Endothelial cell of umbilical vein (primary cell): ENCODE measurements around the gene RAB3B. TPM values are rescaled to one million over a fixed set of nuclear protein-coding genes. Genes with fewer than 3 reads are reported as not detected.

Experiments
- BruUV-seq: library from RNA; stranded (reverse); fragments of 400-500 nt; replicated peaks from 2 replicates; lab custom pipeline; 2021; lab: Mats Ljungman, UMichigan
- CTCF ChIA-PET: fragments of 300-600, 350-600 bp; sonication (Branson Sonifier 250); formaldehyde crosslinking; loops from one replicate; lab custom pipeline; 2021; ENCODE audit warnings: antibody characterized with exemption, inconsistent platforms; lab: Charles Lee
- POLR2A ChIA-PET: fragments of 300-600, 350-600 bp; sonication (Branson Sonifier 250); formaldehyde crosslinking; loops from one replicate; lab custom pipeline; 2021; ENCODE audit warnings: antibody characterized with exemption, inconsistent platforms; lab: Charles Lee
- DNase-seq: peaks from one replicate; pipeline ENCODE4 v3.0.0-alpha.2; 2011; ENCODE audit warnings: low read depth, low spot score
- FAIRE-seq: peaks from 2 replicates; lab custom pipeline; 2011; peaks lifted over from hg19 to GRCh38; lab: Jason Lieb, UNC
- H2AFZ ChIP-seq: 2 replicates; pipeline ENCODE4 v1.6.0; 2012; ENCODE audit warnings: low read depth, low read length, control low read depth, inconsistent platforms
- H3K27ac ChIP-seq: 2 replicates; pipeline ENCODE4 v1.5.1; 2011; ENCODE audit warnings: low read depth, mild to moderate bottlenecking, control low read depth, low read length, moderate library complexity; ENCODE audit not compliant: insufficient read depth
- H3K27me3 ChIP-seq, 2 experiments: 2 replicates each; pipeline versions ENCODE4 v1.6.0 to v1.6.1; 2011; ENCODE audit warnings: low read length in 2 of 2, mixed read lengths in 1 of 2; ENCODE audit not compliant: control insufficient read depth in 2 of 2, insufficient read depth in 2 of 2
- H3K36me3 ChIP-seq, 2 experiments: 2 replicates in 1 of 2; 3 replicates in 1 of 2; pipeline ENCODE4 v1.5.1; 2011; ENCODE audit warnings: low read length in 2 of 2, mild to moderate bottlenecking in 1 of 2, moderate library complexity in 1 of 2; ENCODE audit not compliant: control insufficient read depth in 2 of 2, insufficient read depth in 2 of 2; ENCODE audit errors: extremely low read depth in 1 of 2
- H3K4me1 ChIP-seq: 3 replicates; pipeline ENCODE4 v1.5.1; 2011; ENCODE audit warnings: mild to moderate bottlenecking, low read length; ENCODE audit not compliant: control insufficient read depth, insufficient read depth; ENCODE audit errors: extremely low read depth
- H3K4me2 ChIP-seq: 2 replicates; pipeline ENCODE4 v1.6.1; 2011; ENCODE audit warnings: low read length, control low read depth, mixed read lengths; ENCODE audit not compliant: insufficient read depth
- H3K4me3 ChIP-seq, 3 experiments: fragments of 200-600 bp in 1 of 3; sonication (generic), shearing (Covaris generic) in 1 of 3; replicated peaks in 1 of 3; 2 replicates each; pipeline ENCODE4 v1.5.1; 2011 to 2016; ENCODE audit warnings: control low read depth in 3 of 3, low read length in 3 of 3, mild to moderate bottlenecking in 2 of 3, inconsistent platforms in 1 of 3, low read depth in 1 of 3, moderate library complexity in 1 of 3; ENCODE audit not compliant: insufficient read depth in 1 of 3
- H3K79me2 ChIP-seq: 2 replicates; pipeline ENCODE4 v1.6.0; 2012; ENCODE audit warnings: low read length, inconsistent platforms; ENCODE audit not compliant: control insufficient read depth, insufficient read depth
- H3K9ac ChIP-seq: replicated peaks from 2 replicates; pipeline ENCODE3; 2011; ENCODE audit warnings: low read length, control low read depth; ENCODE audit not compliant: insufficient read depth; ENCODE audit errors: extremely low read depth
- H3K9me1 ChIP-seq: replicated peaks from 3 replicates; pipeline ENCODE4 v1.6.0; 2011; ENCODE audit warnings: mild to moderate bottlenecking, low read length; ENCODE audit not compliant: control insufficient read depth, insufficient read depth; ENCODE audit errors: extremely low read depth
- H3K9me3 ChIP-seq: replicated peaks from 2 replicates; pipeline ENCODE4 v1.5.1; 2012; ENCODE audit warnings: low read length, inconsistent platforms; ENCODE audit not compliant: control insufficient read depth, insufficient read depth
- H4K20me1 ChIP-seq: replicated peaks from 2 replicates; pipeline ENCODE3; 2011; ENCODE audit warnings: mild to moderate bottlenecking, low read length; ENCODE audit not compliant: control insufficient read depth, insufficient read depth; ENCODE audit errors: extremely low read depth
- EZH2 ChIP-seq: IDR thresholded peaks from 2 replicates; pipeline ENCODE4 v1.6.1; 2012; ENCODE audit warnings: borderline replicate concordance, low read depth, mild to moderate bottlenecking, moderate library complexity, low read length, inconsistent platforms; ENCODE audit not compliant: severe bottlenecking
- FOS ChIP-seq: IDR thresholded peaks from 2 replicates; pipeline ENCODE4 v1.6.1; 2011; ENCODE audit warnings: mild to moderate bottlenecking, low read length, moderate library complexity, borderline replicate concordance; ENCODE audit not compliant: insufficient read depth
- GATA2 ChIP-seq: IDR thresholded peaks from 2 replicates; pipeline ENCODE4 v1.7.0; 2011; ENCODE audit warnings: low read depth, mild to moderate bottlenecking, moderate library complexity, mixed read lengths, low read length; ENCODE audit not compliant: insufficient read length, insufficient read depth
- JUN ChIP-seq: IDR thresholded peaks from 2 replicates; pipeline ENCODE4 v1.6.1; 2011; ENCODE audit warnings: borderline replicate concordance, low read depth; ENCODE audit not compliant: insufficient read length, insufficient read depth
- MYC ChIP-seq: IDR thresholded peaks from one replicate; pipeline ENCODE4 v1.6.1; 2011; ENCODE audit warnings: mild to moderate bottlenecking, low read depth, low read length
- POLR2A ChIP-seq: IDR thresholded peaks from 2 replicates; pipeline ENCODE4 v1.6.1; 2012; ENCODE audit warnings: low read depth, mild to moderate bottlenecking, control low read depth, low read length
- POLR2AphosphoS5 ChIP-seq: IDR thresholded peaks from 2 replicates; pipeline ENCODE4 v1.6.1; 2012; ENCODE audit warnings: low read depth, mild to moderate bottlenecking, control low read depth, low read length, moderate library complexity; ENCODE audit not compliant: insufficient read depth
- dilution Hi-C: fragments of 300-500 bp; cut with MboI; formaldehyde crosslinking; loops from one replicate; pipeline ENCODE4 v1.15.0; 2019; ENCODE audit warnings: low sequenced_read_pairs; ENCODE audit not compliant: extremely low pct_ligation_motif_present
- intact Hi-C: fragments of 100-400 bp; cut with micrococcal nuclease; formaldehyde crosslinking; loops from one replicate; pipeline ENCODE4 v1.10.0; 2022
- polyA plus RNA-seq, 4 experiments: library from polyadenylated mRNA; depleted of rRNA in 3 of 4; stranded (reverse) in 3 of 4; unstranded in 1 of 4; fragments of >200 nt; gene quantifications; 2 replicates each; pipeline versions ENCODE4 v1.2.1 to v1.2.3, GENCODE V29; 2011 to 2012; ENCODE audit warnings: missing spikeins in 1 of 4
- total RNA-seq: library from RNA; stranded (reverse); gene quantifications from 2 replicates; pipeline ENCODE4 v1.2.3, GENCODE V29; 2021
- TF ChIP-seq, protein P1 (sequence below), 2 donors: IDR thresholded peaks; 1 replicate in 1 of 2; 2 replicates in 1 of 2; pipeline ENCODE4 v1.5.1; 2011; ENCODE audit warnings: low read length in 2 of 2, mild to moderate bottlenecking in 2 of 2, moderate library complexity in 2 of 2, control low read depth in 1 of 2, inconsistent platforms in 1 of 2, low read depth in 1 of 2; ENCODE audit not compliant: insufficient read depth in 1 of 2; ENCODE audit errors: extremely low read depth in 1 of 2
- TF ChIP-seq, protein P2 (sequence below): IDR thresholded peaks from 2 replicates; pipeline ENCODE4 v1.6.1; 2011; ENCODE audit not compliant: insufficient read depth, insufficient read length

The RAB3B gene
- total and polyA plus RNA-seq, 2 donors (not counting 3 experiments of a cell fraction or from before 2014, with no cell fraction given), result 4.1 to 10.4 TPM

DNA sequence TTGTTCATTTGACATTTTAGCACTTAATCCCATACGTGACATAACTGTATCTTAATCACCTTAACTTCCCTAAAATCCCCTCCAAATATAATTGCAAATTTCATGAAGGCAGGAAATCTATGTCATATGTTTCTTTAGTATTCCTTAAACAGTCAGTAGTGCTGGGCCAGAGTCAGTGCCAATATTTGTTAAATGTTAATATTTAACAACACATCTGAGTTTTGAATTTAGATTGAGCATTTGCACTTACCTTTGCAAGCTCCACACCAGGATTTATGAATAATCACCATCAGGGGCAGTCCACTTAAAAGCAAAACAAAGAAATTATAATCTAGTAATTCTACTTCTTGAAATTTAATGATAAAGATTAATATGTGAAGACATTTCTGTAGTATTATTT is 37.8 kb upstream of the RAB3B start:
- ChIA-PET POLR2A (no interaction called here), CTCF (no interaction called here)
- H3K36me3 ChIP-seq, result peaks cover 5% of the 10 kb centered on the region in 2 experiments
- H3K9me3 ChIP-seq, result no peaks in the 10 kb centered on the region
- H3K27me3 ChIP-seq, result no peaks in the 10 kb centered on the region
- H3K9me1 ChIP-seq, result no peaks in the 10 kb centered on the region
- no peaks in the 10 kb centered on the region for H4K20me1 ChIP-seq
- no peak overlapping the region for H3K4me3 ChIP-seq
- H3K4me1 ChIP-seq, result peaks cover 16% of the 10 kb centered on the region
- dilution Hi-C loops (no loop called here), intact Hi-C loops (no loop called here)
- H3K9ac ChIP-seq, result no peak overlapping the region
- FAIRE-seq (no peak), DNase-seq (no peak)
- no peak overlapping the region for H3K4me2 ChIP-seq
- no TSS peak for BruUV-seq
- no peak overlapping the region for H3K27ac ChIP-seq
- no peak overlapping the region for H2AFZ ChIP-seq
- peaks cover 26% of the 10 kb centered on the region for H3K79me2 ChIP-seq
- no peak for TF ChIP-seq MYC
- TF ChIP-seq POLR2AphosphoS5, result no peak
- no peak for TF ChIP-seq FOS
- no peak for TF ChIP-seq POLR2A
- no peak for TF ChIP-seq EZH2
- TF ChIP-seq JUN, result no peak
- TF ChIP-seq GATA2, result no peak
- TF ChIP-seq, protein P1, sequence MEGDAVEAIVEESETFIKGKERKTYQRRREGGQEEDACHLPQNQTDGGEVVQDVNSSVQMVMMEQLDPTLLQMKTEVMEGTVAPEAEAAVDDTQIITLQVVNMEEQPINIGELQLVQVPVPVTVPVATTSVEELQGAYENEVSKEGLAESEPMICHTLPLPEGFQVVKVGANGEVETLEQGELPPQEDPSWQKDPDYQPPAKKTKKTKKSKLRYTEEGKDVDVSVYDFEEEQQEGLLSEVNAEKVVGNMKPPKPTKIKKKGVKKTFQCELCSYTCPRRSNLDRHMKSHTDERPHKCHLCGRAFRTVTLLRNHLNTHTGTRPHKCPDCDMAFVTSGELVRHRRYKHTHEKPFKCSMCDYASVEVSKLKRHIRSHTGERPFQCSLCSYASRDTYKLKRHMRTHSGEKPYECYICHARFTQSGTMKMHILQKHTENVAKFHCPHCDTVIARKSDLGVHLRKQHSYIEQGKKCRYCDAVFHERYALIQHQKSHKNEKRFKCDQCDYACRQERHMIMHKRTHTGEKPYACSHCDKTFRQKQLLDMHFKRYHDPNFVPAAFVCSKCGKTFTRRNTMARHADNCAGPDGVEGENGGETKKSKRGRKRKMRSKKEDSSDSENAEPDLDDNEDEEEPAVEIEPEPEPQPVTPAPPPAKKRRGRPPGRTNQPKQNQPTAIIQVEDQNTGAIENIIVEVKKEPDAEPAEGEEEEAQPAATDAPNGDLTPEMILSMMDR (IDR thresholded peaks at IDR 0.05; ENCODE audit: extremely low read depth in 1 of 2, insufficient read depth in 1 of 2, low read depth in 1 of 2, low read length in 2 of 2), result no peak
- TF ChIP-seq, protein P2, sequence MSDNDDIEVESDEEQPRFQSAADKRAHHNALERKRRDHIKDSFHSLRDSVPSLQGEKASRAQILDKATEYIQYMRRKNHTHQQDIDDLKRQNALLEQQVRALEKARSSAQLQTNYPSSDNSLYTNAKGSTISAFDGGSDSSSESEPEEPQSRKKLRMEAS, result no peak
